Stromal cell of bone marrow (primary cell): ENCODE data around the gene SEC14L1.
A peak's percentile ranks its signal among the peaks of the same experiment; 100 is the strongest.
"Not testable (repeated sequence)": the region's sequence is repeated elsewhere in the genome, so short reads cannot be mapped to it uniquely, and the experiment has no call there.

Experiments used
- DNase-seq: peaks from one replicate; pipeline ENCODE4 v3.0.0-alpha.2; 2012; ENCODE audit warnings: low read depth

Gene SEC14L1

DNA sequence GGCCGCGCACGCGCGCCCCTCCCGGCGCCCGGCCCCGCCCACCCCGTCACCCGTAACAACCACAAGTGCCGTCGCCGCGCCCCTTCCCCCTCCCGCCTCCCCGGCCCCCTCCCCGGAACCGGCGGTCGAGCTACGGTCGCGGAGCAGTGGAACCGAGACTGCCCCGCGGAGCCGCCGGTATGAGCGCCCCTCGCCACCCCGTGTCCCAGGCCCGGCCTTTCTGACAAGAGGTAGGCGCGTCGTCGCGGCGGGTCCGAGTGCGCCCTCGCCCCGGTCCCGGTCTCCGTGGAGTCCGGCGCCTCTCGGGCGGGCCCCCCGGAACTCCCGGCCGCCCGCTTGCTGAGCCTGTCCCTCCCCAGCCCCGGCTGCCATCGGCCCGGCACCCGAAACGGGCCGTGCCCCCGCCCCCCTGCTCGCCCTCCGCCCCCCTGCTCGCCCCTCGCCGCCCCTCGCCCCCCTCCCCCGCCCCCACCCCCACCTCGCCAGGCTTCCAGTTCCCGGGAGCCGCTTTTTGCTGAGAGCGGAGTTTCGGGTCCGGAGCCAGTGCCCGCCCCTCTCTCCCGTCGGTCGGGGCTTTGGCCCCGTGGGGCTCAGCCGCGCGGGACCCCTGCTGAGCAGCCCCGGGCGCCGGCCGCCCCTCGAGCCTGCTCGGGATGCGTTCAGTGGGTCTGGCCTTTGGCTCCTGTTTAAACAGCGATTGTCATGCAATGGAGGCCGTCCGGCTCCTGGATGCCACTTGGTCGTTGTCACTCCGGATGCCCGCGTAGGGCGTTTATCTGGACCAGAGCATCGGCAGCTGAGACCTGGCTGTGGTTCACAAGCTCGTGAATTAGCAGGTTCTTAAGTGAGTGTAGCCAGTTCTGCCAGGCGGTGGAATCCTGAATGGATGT is at the start of gene SEC14L1:
Gene SEC14L1, plus strand, starts transcription at position 92 of the 890 bp plus-strand sequence. CDS start 2,628 bp downstream, outside the sequence.
- no peak for DNase-seq

- no peak for DNase-seq
These were observed 48.7 kb upstream of the SEC14L1 start for GRCh38 chr17:77092025-77092424.

- DNase-seq: no peak
These were observed 45.3 kb upstream of the SEC14L1 start for GRCh38 chr17:77095461-77095860.

DNA sequence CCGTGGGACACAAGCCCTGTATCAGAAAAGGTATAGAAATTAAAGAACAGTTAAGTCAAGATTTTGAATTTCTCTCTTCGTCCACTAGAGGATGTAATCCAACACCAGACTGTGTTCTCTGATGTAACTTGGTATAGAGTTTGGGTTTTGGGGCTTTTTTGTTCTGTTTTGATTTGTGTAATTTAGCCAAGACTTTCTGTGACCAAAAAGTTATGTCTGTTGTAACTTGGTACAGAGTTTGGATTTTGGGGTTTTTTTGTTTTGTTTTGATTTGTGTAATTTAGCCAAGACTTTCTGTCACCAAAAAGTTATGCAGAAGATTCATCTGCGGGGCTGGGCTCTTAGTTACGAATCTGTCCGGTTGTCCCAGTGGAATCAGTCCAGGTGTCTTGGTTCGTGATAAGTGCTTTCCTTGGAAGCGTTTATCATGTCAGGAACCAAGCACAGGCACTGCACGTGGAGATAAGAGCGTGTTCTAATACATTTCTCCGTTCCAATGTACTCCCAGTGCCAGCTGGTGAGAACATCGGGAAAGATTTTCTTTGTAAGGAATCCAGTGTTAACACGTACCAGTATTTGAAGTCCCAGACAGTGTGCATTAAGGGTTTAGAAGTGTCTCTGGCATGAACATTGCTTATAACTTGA is 44.1 kb upstream of the SEC14L1 start:
- peak; percentile 61 for DNase-seq

DNA sequence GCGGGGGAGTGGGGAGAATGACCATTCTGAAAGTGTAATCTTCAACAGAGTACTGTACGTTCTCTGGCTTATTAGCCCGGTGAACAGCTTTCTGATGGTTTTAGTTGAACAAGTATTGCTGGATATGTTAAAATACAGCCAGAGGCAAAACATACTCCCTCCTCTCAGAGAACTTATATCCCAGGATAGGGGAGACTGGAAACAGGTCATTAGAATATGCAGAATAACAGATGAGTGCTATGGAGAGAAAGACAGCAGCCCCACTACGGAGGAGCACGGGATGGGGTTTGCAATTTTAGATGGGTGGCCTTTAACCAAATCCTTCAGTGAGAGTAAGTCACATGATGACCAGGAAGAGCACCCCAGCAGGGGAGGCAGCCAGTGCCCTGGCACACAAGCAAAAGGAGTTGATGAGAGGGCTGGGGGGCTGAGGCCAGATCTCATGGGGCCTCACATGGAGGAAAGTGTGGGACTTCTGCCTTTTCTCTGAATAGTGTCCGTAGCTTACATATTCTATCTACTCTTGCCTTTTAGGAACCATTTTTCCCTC is 43.1 kb upstream of the SEC14L1 start:
- no peak for DNase-seq

DNA sequence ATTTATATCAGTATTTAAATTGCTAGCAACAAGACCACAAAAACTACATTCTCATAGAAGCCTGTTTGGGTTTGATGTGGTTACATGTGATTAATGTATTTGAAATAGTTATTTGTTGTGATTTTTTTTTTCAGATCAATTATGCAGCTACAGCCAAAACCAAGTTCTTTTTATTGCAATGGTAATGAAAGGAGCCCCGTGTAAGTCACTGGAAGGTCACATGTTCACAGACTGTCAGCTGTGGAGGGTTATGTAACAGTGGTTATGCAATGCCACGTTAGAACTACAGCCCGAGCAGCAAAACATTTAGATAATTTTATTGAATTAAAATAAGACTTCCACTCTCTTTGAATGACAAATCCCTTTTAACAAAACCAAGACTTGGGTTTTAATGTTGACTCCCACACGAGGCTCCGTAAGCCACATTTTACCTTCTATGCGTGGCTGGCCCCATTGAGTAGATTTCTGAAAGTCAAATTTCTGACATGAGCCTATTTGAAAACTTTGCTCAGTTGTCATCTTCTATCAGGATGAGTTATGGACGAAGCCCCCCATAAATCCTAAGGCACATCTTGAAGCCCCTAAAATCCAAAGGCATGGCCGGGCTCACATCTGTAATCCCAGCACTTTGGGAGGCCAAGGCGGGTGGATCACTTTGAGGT is 41.8 kb upstream of the SEC14L1 start:
- peak; percentile 82 for DNase-seq

- DNase-seq: no peak
These were observed 40.8 kb upstream of the SEC14L1 start for GRCh38 chr17:77099997-77100396.

DNA sequence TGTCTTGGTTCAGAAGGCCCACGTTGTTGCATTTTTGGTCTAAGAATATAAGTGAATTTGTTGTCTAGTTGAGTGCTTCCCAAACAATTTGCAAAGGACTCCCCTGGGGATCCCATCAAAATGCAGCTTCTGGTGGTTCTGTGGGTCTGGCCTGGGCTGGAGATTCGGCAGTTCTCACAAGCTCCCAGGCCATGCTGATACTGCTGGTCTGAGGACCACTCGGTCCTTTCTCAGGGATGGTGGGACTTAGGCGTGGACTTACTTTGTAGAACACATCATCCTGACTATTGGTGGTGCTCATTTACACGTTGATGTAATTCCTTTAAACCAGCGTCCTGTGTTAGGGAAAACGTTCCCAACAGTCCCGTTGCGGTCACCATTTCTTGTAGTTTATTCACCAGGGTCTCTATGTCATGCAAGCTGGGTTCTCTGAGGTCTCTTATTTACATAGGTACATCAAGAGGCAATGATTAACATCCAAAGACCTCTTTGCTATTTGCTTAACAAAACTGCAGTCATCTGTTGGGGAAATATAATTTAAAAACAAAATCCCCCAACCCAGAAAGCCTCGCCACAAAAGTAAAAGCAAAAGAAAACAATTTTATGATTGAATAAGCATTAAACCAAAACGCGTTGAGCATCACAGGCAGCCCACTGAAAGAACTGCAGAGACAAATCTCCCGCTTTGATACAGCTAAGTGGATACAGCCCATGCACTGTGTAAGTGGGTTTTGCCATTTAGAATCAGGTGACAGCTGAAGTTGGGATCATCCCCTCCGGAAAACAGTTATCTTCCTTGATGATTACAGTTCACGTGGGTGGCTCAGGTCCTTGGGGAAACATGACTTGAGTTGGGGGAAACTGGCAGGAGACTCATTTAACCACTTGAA is 39.0 kb upstream of the SEC14L1 start:
- DNase-seq: no peak

- not testable (repeated sequence) for DNase-seq
These were observed 38.2 kb upstream of the SEC14L1 start for GRCh38 chr17:77102411-77103134.

GRCh38 chr17:77105706-77106105 is 35.1 kb upstream of the SEC14L1 start:
- no peak for DNase-seq

DNA sequence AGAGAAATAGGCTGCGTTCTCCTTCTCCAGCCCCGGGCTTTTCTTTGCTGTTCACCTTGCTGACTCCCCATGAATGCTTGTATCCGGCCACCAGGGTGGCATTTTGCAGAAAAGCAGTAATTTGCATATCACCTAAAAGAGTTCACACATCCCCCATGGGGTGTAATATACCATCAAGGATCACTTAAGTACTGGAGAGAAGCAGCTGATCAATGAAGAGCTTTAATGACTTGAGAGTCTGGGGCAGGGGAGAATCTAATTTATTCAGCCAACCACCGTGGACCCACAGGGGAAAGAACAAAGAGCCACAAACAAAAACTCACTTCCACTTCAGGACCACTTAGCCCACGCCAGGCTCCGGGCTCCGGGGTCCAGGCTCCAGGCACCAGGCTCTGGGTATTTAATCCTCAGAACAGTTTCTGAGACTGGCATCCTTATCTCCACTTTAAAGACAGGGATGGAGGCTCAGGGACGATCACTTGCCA is 33.9 kb upstream of the SEC14L1 start:
- no peak for DNase-seq

DNA sequence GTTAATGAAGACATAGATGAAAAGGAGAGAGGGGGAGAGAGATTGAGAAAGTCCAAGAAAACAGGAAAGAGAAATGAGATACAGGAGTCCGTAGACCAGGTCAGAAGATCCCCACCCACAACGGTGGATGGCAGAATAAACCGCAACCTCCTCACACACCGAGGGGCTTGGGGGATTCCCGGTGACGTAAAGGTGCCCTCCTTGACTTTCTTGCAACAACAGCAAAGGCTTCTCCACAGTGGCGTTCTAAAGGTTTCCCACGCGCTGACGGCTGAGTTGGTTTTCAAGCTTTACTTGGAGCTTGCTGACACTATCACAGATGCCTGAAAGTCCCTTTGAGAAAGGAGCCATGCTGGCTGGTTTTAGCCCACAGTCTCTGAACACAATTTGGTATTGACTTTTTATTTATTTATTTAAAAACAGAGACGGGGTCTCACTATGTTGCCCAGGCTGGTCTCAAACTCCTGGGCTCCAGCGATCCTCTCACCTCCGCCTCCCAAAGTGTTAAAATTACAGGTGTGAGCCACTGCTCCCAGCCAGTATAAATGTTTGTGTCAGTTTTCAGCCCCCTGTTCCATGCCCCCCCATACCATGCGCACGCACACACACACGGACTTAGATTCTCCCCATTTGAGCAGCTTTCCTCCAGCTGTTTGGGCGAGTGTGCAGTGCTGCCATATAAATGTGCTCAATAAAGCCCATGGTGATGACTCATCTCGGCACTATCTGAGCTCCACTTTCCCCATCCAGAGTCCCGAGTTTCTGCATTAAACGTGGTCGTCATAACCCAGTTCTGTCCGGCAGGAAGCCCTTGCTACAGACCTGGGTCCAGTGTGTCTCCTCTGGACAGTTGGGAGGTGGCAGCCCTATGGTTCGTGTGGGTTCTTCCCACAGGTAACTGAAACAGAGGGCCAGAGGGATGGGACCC is 33.0 kb upstream of the SEC14L1 start:
- DNase-seq: no peak

DNA sequence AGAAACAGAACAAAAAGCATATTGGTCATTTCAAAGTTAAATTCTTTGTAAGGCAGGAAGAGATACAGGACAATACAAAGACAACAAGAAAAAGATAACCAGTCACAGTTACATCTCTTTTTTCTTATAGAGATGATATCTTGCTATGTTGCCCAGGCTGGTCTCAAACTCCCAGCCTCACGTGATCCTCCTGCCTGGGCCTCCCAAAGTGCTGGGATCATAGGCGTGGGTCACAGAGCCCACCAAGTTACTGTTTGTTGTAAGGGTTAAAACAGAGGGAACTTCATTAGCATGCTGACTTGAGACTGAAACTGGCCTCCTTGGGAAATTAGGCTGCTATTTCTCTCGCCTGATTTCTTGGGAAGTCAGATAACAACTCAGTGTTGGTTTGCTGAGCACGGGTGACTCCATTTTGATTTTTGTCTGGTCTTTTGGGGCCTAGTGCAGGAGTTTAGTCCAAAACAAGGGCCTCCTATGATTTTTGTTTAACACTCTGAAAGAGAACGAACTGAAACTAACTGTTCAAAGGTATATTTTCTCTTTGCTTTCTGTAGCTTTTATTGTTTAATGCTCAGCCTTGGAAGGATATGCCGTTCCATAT is 31.5 kb upstream of the SEC14L1 start:
- DNase-seq: no peak

- DNase-seq: no peak
These were observed 30.9 kb upstream of the SEC14L1 start for GRCh38 chr17:77109764-77110359.

GRCh38 chr17:77111165-77111933 is 29.4 kb upstream of the SEC14L1 start:
- not testable (repeated sequence) for DNase-seq

GRCh38 chr17:77111934-77112296 is 28.9 kb upstream of the SEC14L1 start:
- no peak for DNase-seq

GRCh38 chr17:77115510-77115909 is 25.3 kb upstream of the SEC14L1 start:
- no peak for DNase-seq

- DNase-seq: no peak
These were observed 24.8 kb upstream of the SEC14L1 start for GRCh38 chr17:77115947-77116346.
